IPS DF 4.7 (cell line): Measurements from ENCODE around the gene ALPI.

ENCODE experiments used
- DNase-seq: peaks from one replicate; pipeline ENCODE4 v3.0.0-alpha.2; 2013; ENCODE audit warnings: low spot score; ENCODE audit errors: extremely low read depth

The ALPI gene

DNA sequence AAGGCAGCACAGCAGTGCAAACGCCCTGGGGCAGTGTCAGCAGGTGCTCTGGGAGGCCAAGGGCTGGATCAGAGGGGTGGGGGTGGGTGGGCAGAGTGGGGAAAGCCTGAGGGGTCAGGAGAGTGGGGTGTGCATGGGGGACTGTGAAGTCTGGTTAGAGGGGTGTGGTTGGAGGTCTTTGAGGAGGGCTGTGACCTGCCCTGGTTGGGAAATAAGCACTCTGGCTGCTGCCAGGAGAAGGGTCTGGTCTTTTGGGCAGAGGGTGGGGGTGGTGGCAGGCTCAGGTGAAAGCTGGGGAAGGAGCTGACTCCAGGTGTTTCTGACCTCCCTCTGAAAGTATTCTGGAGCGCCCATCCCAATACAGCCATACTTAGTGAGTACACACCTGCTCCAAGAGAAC, 4.2 kb downstream of the ALPI start:
- no peak for DNase-seq

DNA sequence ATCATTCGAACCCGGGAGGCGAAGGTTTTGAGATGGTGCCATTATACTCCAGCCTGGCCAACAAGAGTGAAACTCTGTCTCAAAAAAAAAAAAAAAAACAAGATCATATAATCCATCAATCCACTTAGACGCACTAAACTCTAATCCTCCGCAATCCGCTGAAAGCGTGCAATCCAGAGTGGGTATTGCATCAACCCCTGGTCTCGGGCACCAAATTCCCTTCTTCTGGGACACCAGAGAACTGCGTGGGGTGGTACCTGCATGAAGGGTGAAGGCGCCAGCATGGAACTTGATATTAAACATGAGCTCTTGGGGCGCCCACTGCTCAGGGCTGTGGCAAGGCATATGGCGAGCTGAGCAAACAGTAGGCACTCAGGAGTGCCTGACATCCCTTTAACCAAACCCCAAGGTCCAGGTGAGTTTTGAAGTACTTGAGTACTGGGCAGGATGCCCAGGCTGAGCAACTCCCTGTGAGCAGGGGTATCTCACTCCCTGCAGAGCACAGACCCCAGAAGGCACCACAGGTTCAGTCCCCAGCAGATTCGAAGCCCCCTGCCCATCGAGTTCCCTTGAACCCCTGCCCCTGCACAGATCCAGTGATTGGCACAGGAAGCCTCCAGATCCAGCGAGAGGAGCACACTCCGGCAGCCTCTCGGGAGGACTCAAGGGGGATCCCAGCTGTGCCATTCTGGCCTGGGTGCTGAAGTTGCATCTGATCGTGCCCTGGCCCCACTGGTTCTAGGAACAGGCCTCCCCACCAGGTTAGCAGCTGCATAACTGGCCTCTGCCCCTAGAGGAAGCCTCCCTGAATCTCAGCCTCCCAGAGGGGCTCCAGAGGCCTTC, 8.0 kb downstream of the ALPI start:
- DNase-seq = no peak

DNA sequence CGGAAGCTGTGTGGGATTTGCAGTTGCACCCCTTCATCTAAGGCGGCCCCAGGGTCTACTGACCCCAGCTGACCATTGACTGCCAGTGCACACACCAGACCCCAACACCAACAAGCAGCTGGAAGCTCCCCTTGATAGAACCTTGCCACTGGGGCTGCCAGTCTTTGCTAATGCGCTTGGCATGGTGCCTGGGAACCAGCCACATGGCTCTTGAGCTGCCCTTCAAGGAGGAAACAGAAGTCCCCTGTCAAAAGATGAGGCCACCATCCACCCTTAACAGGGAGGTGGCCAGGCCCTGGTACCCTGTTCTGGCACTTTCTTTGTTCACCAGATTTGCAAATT, 8.6 kb downstream of the ALPI start:
- no peak for DNase-seq

DNA sequence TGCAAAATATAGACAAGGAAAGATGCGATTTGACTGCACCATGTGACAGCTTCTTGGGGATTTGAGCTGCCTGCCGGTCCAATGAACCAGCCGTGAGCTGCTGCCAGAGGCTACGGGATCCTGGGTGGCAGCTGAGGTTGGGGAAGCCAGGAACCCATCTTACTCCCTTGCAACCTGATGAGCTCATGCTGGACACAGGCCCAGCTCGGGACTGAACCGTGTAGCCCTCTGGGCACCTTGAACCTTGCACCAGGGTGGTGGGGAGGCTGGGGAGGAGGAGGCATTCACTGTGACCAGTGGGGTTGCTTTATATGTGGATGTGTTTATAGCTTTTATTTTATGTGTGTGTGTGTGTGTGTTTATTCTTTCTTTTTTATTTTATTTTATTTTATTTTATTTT, 9.1 kb downstream of the ALPI start:
- DNase-seq = no peak

DNA sequence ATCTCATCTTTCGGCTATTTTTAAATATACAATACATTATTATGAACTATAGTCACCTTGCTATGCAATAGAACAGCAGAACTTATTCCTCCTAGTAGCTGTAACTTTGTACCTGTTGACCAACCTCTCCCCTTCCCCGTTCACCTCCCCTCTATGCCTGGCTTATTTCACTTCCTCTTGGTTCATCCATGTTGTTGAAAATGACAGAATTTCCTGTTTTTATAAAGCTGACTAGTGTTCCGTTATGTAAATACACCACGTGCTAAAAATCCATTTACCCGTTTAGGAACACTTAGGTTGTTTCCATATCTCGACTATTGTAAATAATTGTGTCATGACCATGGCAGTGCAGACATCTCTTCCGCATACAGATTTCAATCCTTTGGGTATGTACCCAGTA, 10.3 kb downstream of the ALPI start:
- DNase-seq = no peak

- DNase-seq = no peak
Observed at GRCh38 chr2:232473467-232473890, 17.5 kb downstream of the ALPI start.

GRCh38 chr2:232476045-232476444, 20.1 kb downstream of the ALPI start:
- no peak for DNase-seq

DNA sequence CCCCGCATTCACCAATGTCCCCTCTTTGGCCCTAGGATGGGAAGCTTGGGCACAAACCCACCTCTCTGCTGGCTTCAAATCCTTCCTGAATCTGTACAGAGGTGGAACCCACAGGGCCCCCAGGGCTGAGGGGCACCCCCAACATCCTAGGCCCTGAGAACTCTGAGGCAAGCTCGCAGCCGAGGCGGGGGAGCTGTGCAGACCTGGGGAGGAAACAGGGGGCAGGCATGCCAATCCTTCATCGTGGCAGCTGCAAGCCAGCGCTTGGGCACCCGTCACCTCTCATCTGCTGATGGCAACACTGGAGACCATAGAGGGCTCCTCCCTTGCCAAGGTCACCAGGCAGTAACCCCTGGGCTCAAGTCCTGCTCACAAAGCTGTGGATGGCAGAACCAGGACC, 20.8 kb downstream of the ALPI start:
- DNase-seq = no peak

DNA sequence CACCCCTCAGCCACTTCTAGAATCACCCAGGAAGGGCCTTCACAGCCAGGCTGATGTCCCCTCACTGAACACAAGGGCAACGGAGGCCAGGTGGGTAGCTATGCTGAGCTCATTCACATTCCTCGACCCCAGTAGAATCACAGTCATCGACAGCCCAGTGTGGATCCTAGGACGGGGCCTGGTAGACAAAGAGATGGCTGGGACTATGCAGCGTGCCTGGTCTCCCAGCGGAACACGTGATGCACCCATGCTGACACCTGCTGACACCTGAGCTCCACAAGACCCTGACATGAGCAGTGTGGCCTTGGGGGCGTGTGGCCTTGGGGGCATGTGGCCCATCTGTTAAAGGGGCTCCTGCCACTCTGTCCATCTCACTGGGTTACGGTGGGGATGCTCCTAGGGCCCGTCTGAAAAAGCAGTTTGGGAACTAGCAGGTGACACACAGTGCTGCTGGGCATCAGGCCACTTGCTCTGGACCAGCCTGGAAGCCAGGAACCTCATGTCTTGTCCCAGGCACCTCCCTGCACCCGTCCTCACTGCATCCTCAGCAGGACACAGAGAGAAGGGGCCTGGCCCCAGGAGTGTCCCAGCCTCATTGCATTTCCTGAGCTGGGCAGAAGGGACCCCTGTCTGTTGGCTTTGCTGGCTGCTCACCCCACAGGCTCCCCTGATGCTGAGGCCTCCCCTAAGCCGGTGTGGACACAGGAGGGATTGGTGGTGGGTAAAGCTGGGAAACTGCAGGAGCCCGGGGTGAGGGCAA, 22.0 kb downstream of the ALPI start:
- DNase-seq = no peak

- DNase-seq = no peak
Observed at GRCh38 chr2:232478571-232479340, 22.8 kb downstream of the ALPI start.

- no peak for DNase-seq
Observed at GRCh38 chr2:232479341-232480200, 23.6 kb downstream of the ALPI start.

GRCh38 chr2:232480201-232481190, 24.5 kb downstream of the ALPI start:
- no peak for DNase-seq

DNA sequence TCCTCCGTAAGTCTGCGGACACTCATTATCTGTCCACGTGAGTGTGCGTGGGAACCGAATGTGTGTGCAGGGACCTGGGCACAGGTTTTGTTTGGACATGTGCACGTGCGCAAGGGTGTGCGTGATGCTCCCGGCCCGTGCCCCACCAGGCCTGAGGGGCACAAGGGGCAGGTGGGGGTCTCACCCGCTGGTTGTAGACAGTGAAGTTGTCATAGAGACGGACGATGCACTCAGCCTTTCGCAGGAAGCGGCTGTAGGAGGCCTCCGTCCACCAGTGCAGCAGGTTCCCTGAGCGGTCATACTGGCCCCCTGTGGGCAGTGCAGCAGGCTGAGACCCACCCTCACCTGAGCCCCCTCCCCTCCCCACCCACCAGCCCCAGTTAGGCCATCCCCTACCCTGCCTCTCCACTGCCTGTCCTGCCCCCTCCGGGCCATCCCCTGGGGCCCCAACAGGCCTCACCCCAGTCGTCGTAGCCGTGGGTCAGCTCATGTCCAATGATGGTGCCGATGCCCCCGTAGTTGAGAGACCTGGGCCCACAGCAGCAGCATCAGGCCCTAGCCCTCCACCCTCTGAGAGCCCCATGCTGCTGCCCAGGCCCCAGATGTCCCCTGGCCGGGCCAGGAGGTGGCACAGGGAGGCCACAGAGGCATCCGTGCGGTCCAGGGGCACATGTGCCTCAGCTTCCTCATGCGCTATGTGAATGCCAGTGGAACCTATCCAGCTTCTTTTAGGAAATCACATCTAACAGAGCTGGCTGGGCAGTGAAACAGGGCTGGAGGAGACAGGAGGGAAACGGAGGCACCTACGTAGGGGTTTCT, 25.6 kb downstream of the ALPI start:
- DNase-seq = no peak

DNA sequence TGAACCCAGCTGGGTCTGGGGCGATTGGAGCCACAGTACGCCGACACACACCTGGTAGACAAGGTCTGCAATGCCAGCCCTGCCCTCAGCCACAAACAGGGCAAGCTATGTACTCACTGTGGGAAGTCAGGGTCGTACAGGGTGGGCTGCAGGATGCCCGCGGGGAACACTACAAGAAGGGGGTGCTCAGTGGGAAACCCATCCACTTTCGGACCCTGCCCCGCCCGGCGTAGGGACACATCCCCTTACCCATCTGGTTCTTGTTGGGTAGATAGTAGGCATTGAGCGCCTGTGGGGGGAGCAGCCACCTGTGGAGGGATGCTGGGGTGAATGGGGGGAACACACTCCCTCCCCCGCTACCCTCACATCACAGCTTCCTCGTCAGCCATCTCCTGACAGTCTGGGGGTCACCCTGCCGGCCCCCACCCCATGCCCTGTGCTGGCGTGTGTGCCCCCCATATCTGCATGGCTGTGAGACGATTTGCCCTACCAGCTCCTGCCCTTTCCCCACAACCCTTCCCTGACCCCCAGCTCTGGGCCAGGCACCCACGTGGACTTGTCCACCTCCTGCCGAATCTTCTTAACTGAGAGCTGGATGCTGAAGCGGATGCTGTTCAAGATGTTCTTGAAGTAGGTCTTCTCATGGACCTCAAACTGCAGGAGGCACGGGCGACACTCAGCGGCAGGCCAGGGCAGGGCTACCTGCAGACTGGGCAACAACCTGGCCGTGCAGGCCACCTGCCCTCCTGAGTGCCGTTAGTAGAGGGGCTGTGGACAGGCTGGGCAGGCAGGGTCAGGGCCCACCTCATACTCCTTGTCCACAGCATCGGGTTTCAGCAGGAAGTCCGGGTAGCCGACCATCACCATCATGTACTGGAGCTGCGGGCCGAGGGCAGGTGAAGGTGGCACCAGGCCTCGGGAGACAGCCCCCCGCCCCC, 26.6 kb downstream of the ALPI start:
- no peak for DNase-seq

DNA sequence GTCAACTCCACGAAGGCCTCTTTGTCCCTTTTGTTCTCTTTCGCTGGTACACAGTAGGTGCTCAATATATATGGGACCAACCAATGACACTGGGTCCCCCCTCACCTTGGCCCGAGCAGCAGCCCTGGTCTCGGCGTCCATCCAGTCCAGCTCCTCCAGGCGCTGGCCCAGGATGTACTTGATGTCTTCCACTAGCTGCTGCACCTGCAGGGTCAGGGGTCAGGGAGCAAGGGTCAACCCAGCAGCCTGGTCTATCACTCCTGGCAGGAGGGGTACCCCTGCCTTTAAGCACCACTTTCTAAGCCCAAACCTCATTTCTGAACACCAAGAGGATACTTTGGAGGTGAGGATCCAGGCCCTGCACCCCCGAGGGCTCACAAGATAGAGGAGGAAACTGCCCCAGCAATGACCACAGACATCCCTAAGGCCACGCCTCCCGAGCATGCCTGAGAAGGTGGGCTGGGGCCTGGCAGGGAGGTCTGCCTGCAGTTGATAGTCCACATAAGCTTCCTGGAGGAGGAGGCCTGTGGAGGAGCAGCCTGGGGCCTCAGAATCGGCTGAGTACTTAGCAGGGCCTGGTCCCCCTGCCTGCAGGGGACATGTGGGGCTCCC, 27.5 kb downstream of the ALPI start:
- no peak for DNase-seq

- DNase-seq = no peak
Observed at GRCh38 chr2:232483923-232484627, 28.1 kb downstream of the ALPI start.
